ENCODE data around the gene TUBGCP4. TPM values are rescaled to one million over a fixed set of nuclear protein-coding genes. Genes with fewer than 3 reads are reported as not detected.

Gene TUBGCP4
- total and polyA plus RNA-seq, 9 of the 15 experiments (the other 6 are each of a cell fraction or from before 2014, with no cell fraction given), result 10.7 to 50.2 (median 29.6) TPM

DNA sequence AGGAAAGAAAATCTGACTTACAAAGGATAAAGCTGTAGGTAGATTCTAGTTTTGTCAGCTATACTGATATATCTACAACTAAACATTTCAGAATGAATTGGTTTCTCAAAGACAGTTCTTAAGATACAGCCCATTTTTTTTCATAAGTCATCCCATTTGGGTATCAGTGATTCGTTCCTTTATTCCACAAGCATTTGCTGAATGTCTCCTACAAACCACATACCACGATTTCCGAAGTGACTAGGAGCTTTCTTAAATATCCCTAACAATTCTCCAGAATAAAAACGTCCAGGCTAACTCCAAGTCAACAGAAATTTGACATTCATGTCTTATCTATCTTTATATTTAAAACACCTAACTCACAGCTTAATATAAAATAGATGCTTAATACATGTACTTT, 62.3 kb downstream of the TUBGCP4 start (continued):
- TF ChIP-seq, protein P1, sequence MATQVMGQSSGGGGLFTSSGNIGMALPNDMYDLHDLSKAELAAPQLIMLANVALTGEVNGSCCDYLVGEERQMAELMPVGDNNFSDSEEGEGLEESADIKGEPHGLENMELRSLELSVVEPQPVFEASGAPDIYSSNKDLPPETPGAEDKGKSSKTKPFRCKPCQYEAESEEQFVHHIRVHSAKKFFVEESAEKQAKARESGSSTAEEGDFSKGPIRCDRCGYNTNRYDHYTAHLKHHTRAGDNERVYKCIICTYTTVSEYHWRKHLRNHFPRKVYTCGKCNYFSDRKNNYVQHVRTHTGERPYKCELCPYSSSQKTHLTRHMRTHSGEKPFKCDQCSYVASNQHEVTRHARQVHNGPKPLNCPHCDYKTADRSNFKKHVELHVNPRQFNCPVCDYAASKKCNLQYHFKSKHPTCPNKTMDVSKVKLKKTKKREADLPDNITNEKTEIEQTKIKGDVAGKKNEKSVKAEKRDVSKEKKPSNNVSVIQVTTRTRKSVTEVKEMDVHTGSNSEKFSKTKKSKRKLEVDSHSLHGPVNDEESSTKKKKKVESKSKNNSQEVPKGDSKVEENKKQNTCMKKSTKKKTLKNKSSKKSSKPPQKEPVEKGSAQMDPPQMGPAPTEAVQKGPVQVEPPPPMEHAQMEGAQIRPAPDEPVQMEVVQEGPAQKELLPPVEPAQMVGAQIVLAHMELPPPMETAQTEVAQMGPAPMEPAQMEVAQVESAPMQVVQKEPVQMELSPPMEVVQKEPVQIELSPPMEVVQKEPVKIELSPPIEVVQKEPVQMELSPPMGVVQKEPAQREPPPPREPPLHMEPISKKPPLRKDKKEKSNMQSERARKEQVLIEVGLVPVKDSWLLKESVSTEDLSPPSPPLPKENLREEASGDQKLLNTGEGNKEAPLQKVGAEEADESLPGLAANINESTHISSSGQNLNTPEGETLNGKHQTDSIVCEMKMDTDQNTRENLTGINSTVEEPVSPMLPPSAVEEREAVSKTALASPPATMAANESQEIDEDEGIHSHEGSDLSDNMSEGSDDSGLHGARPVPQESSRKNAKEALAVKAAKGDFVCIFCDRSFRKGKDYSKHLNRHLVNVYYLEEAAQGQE (IDR thresholded peaks at IDR 0.05; ENCODE audit: borderline replicate concordance), result no peak
- TF ChIP-seq, protein P1 (CRISPR knock-in tag; IDR thresholded peaks at IDR 0.05; ENCODE audit: low read depth), result no peak
- no peak for TF ChIP-seq NCOA1 (IDR thresholded peaks at IDR 0.05; ENCODE audit: low read depth)
- TF ChIP-seq ZFP36 (IDR thresholded peaks at IDR 0.05; ENCODE audit: low read depth, low read length, partially characterized antibody), result no peak
- TF ChIP-seq, protein P2, sequence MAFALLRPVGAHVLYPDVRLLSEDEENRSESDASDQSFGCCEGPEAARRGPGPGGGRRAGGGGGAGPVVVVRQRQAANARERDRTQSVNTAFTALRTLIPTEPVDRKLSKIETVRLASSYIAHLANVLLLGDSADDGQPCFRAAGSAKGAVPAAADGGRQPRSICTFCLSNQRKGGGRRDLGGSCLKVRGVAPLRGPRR (CRISPR knock-in tag; IDR thresholded peaks at IDR 0.05), result no peak
- TF ChIP-seq, protein P3, sequence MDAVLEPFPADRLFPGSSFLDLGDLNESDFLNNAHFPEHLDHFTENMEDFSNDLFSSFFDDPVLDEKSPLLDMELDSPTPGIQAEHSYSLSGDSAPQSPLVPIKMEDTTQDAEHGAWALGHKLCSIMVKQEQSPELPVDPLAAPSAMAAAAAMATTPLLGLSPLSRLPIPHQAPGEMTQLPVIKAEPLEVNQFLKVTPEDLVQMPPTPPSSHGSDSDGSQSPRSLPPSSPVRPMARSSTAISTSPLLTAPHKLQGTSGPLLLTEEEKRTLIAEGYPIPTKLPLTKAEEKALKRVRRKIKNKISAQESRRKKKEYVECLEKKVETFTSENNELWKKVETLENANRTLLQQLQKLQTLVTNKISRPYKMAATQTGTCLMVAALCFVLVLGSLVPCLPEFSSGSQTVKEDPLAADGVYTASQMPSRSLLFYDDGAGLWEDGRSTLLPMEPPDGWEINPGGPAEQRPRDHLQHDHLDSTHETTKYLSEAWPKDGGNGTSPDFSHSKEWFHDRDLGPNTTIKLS (IDR thresholded peaks at IDR 0.05; ENCODE audit: borderline replicate concordance, low read depth), result no peak
- TF ChIP-seq, protein P4, sequence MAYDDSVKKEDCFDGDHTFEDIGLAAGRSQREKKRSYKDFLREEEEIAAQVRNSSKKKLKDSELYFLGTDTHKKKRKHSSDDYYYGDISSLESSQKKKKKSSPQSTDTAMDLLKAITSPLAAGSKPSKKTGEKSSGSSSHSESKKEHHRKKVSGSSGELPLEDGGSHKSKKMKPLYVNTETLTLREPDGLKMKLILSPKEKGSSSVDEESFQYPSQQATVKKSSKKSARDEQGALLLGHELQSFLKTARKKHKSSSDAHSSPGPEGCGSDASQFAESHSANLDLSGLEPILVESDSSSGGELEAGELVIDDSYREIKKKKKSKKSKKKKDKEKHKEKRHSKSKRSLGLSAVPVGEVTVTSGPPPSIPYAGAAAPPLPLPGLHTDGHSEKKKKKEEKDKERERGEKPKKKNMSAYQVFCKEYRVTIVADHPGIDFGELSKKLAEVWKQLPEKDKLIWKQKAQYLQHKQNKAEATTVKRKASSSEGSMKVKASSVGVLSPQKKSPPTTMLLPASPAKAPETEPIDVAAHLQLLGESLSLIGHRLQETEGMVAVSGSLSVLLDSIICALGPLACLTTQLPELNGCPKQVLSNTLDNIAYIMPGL (CRISPR knock-in tag; IDR thresholded peaks at IDR 0.05), result no peak

Data from K562 (cell line).